Activated T-helper 2 cell treated with anti-CD3 and anti-CD28 coated beads, Interferon-gamma antibody, Interleukin-2, Interleukin-4, amounts not matched to agents 10 μg/mL and 5 μg/mL and 100 μg/mL, durations not matched to agents 14 hours and 24 hours and 36 hours (primary cell): Measurements from ENCODE around the gene MGMT. TPM values are rescaled to one million over a fixed set of nuclear protein-coding genes. Genes with fewer than 3 reads are reported as not detected.

Experiments
- DNase-seq: peaks from one replicate; pipeline ENCODE4 v3.0.0; 2021; ENCODE audit warnings: low spot score
- H3K27ac Mint-ChIP-seq: one replicate; pipeline ENCODE4 v1.8.0; 2021; ENCODE audit warnings: mixed read lengths
- H3K27me3 Mint-ChIP-seq: one replicate; pipeline ENCODE4 v1.8.0; 2021; ENCODE audit warnings: low read depth, mixed read lengths
- H3K36me3 Mint-ChIP-seq: one replicate; pipeline ENCODE4 v1.8.0; 2021; ENCODE audit warnings: low read depth, mixed read lengths
- H3K4me1 Mint-ChIP-seq: one replicate; pipeline ENCODE4 v1.8.0; 2021; ENCODE audit warnings: low read depth, mixed read lengths
- H3K4me3 Mint-ChIP-seq: one replicate; pipeline ENCODE4 v1.8.0; 2021; ENCODE audit warnings: low read depth, mild to moderate bottlenecking, moderate library complexity, mixed read lengths
- H3K9me3 Mint-ChIP-seq: one replicate; pipeline ENCODE4 v1.8.0; 2021; ENCODE audit warnings: mixed read lengths
- intact Hi-C: fragments of 100-400 bp; cut with micrococcal nuclease; formaldehyde crosslinking; loops from one replicate; pipeline ENCODE4 v1.15.1; 2023
- total RNA-seq: library from RNA; stranded (reverse); gene quantifications from 2 replicates; pipeline ENCODE4 v1.2.3, GENCODE V29; 2022

Gene MGMT
- total RNA-seq, 1 donor from 2014 or later: 15.8 TPM

DNA sequence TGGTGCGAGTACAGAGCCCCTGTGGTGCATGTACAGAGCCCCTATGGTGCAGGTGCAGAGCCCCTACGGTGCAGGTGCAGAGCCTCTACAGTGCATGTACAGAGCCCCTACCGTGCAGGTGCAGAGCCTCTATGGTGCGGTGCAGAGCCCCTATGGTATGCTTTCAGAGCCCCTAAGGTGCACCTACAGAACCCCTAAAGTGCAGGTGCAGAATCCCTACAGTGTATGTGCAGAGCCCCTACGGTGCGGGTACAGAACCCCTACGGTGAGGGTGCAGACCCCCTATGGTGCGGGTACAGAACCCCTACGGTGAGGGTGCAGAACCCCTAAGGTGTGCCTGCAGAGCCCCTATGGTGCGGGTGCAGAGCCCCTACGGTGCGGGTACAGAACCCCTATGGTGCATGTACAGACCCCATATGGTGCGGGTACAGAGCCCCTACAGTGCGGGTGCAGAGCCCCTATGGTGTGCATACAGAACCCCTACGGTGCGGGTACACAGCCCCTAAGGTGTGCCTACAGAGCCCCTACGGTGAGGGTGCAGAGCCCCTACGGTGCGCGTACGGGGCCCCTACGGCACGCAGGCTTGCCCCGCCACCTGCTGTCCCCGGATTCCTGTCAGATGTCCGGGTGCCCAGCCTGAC lies 53.5 kb downstream of the MGMT start:
- DNase-seq: no peak
- Mint-ChIP-seq H3K27me3 (no peaks in the 10 kb centered on the region), H3K36me3 (no peaks in the 10 kb centered on the region), H3K4me3 (no peak overlapping the region), H3K27ac (no peak overlapping the region), H3K9me3 (peaks cover 11% of the 10 kb centered on the region), H3K4me1 (no peaks in the 10 kb centered on the region)
- intact Hi-C loops: no loop called here

DNA sequence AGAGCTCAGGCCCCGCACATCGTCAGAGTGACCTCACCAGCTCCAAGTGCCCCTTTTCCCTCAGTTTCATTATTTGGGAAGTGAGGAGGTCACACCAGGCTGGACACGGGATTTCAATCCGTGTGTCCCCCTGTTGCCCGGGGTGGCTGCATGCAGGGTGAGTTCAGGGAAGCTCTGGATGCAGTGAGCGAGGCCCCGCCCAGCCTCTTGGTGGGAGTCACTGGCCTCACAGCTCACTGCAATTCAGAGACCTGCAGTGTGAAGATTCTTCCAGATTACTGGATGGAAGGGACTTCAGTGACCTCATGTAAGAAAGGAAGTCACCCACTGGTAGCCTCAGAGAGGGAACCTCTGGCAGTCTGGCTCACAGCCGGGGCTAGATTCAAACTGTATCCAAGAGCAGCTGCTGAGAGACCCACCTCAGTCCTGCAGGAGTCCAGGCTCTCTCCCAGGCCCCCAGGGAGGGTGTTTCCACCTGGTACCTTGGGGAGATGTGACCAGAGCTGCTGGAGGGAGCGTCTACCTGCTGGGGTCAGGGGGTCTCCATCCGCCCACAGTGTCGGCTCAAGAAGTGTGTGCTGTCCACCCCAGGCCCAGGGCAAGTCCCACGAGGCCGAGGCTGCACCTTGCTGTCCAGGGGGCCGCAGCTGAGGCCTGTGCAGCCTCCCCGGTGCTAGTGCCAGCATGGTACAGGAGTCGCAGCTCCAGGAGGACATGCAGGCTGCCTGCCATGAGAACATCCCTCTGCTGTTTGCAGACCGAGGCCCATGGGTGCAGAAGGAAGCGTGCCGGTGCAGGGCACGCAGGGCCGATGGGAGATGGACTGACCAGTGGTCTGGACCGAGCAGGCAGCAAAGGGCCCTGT lies 54.4 kb downstream of the MGMT start:
- no peaks in the 10 kb centered on the region for H3K36me3 Mint-ChIP-seq
- intact Hi-C loops: no loop called here
- no peak overlapping the region for H3K27ac Mint-ChIP-seq
- peaks cover 11% of the 10 kb centered on the region for H3K9me3 Mint-ChIP-seq
- no peaks in the 10 kb centered on the region for H3K4me1 Mint-ChIP-seq
- no peak overlapping the region for H3K4me3 Mint-ChIP-seq
- no peak for DNase-seq
- no peaks in the 10 kb centered on the region for H3K27me3 Mint-ChIP-seq

DNA sequence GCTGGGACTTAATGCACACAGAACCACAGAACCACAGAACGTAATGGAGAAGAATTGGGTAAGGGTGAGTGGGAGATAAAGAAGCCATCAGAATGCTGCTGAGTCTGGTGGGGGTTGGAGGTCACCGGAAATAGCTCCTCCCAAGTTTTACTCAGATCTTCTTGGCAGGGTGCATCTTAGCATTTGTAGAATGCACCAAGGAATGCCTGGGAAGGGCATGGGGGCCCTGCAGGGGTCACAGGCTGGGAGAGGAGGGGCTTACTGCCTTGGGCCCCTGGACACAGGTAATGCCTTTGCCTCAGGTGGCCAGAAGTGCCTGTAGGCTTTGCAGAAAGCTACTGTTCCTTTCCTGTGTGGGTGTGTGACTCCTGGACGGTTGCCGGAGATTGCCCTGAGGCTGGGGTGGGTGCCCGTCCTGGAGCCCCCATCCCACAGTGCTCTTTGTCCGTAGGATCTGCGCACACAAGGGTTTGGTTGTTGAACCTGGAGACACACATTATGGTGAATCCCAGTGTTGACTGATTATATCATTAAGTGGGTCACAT lies 55.1 kb downstream of the MGMT start:
- Mint-ChIP-seq H3K4me1 (no peaks in the 10 kb centered on the region), H3K4me3 (no peak overlapping the region), H3K27me3 (no peaks in the 10 kb centered on the region), H3K9me3 (peaks cover 11% of the 10 kb centered on the region), H3K36me3 (no peaks in the 10 kb centered on the region), H3K27ac (no peak overlapping the region)
- no peak for DNase-seq
- intact Hi-C loops: no loop called here

DNA sequence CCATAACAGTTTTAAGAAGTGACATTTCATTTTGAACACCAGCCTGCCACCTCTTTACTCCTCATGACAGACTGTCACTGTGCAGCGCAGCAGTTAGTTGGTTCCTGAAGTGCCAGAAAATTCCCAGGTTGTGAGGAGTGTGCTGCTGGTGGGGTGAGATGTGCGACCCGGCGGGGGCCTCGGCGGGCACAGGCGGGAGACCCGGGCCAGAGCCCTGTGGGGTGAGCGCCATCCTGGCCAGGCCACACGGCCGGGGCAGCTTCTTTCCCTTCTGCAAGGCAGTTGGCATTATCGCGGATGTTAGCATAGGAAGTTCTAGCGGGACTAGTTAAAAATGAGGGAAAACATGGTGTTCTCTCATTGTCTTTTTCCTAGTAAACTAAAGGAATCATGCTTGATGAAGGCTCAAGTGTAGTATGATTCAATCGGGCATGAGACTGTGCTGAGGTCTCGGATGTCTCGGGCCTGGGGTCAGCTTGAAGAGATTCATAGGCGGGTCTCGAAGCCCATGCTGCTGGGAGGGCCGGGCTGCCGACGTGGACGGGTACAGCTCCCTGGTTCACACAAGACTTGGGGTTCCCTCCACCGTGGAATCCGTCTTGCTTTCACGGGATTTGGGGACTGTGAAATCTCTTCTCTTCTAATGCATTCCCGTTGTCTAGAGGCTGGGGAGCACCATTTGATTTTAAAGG lies 56.1 kb downstream of the MGMT start:
- Mint-ChIP-seq H3K36me3 (no peaks in the 10 kb centered on the region), H3K27me3 (no peaks in the 10 kb centered on the region), H3K27ac (no peak overlapping the region), H3K4me3 (no peak overlapping the region), H3K9me3 (peaks cover 19% of the 10 kb centered on the region), H3K4me1 (no peaks in the 10 kb centered on the region)
- intact Hi-C loops: no loop called here
- DNase-seq: no peak

DNA sequence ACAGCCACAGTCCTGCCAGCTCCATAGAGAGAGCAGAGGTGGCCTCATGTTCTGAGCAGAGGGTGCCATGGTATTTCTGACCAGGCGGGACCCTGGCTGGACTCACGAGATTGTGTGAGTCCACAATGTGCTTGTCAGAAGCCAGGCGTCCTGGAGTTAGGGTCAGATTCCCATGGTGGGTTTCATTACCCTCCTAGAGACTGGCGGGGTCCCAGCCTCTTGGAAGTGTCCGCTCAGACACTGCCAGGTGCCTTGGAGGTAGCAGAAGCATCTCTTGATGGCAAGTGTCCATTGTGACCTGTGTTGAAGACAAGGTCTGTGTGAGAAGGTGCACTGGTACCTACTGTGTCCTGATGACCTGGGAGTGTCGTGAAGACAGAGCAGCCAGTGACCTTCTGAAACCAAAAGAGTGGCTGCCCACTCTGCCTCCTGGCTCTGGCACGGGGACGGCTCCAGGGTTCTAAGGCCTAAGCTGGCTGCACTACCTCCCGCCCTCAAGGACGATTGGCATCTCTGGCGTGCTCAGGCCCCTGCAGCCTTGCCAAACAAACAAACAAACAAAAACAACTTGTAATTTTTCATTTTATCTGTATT lies 56.8 kb downstream of the MGMT start:
- intact Hi-C loops: no loop called here
- Mint-ChIP-seq H3K9me3 (peaks cover 17% of the 10 kb centered on the region), H3K4me1 (no peaks in the 10 kb centered on the region), H3K27me3 (no peaks in the 10 kb centered on the region), H3K27ac (no peak overlapping the region), H3K36me3 (no peaks in the 10 kb centered on the region), H3K4me3 (no peak overlapping the region)
- DNase-seq: no peak

DNA sequence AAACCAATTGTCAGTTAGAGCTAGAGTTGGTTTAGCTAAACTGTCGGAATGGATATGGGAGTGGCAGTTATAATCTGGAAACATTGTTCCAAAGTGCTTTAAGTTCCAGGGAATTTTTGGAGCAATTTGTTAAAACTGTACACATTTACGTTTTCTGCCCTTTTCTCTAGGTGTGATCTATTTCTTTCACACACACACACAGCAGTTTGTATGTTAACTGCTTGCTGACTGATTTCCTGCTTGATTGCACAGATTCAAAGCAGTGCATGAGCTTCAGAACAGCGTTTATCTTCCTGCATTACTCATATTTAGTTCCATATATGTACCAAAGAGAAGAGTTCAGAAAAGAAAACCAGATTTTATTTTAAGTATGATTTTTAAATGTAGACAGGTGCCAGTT lies 57.9 kb downstream of the MGMT start:
- no peak for DNase-seq
- Mint-ChIP-seq H3K4me3 (no peak overlapping the region), H3K36me3 (no peaks in the 10 kb centered on the region), H3K9me3 (peaks cover 10% of the 10 kb centered on the region), H3K27me3 (no peaks in the 10 kb centered on the region), H3K27ac (no peak overlapping the region), H3K4me1 (no peaks in the 10 kb centered on the region)
- intact Hi-C loops: no loop called here

DNA sequence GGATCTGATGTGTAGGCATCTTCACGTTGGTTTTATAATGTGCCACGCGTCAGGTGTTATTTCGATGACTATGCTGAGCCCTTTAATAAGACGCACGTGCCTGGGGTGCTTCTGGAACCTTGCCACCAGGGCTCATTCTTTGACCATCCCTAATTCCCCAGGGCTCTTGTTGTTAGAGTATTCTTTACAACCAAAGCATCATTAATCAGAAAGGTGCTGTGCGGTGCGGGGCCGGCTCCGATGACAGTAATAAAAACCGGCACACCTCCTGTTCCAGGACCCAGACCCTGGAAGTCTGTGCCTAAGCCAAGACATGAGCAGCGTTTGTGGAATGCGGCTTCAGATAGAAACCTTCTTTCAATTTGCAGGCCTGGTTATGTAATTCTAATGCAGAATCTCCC lies 58.4 kb downstream of the MGMT start:
- no peak overlapping the region for H3K27ac Mint-ChIP-seq
- H3K36me3 Mint-ChIP-seq: no peaks in the 10 kb centered on the region

DNA sequence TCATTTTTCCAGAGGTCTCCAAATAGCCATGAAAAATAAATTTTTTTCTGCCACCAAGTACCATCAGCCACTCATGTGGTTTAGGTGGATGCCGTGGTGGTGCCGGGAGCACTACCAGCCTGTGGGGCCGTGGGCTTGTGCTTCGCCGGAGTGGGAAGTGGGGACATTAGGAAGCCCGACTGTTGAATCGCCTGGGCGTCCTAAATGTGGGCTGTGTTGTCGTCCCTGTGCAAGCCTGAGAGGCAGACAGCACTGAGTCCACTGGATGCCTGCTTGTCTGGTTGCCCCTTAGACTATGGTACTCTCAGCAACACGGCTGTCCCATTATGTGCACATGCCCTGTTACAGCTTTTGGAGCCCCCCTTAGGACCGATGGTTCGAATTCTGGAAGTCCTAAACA lies 59.9 kb downstream of the MGMT start:
- no peak for DNase-seq
- H3K27me3 Mint-ChIP-seq: no peaks in the 10 kb centered on the region
- no peak overlapping the region for H3K27ac Mint-ChIP-seq
- no peaks in the 10 kb centered on the region for H3K4me1 Mint-ChIP-seq
- H3K9me3 Mint-ChIP-seq: peaks cover 10% of the 10 kb centered on the region
- intact Hi-C loops: no loop called here
- H3K36me3 Mint-ChIP-seq: no peaks in the 10 kb centered on the region
- no peak overlapping the region for H3K4me3 Mint-ChIP-seq

More for the DNA sequence above, 58.4 kb downstream of the MGMT start:
- Mint-ChIP-seq H3K9me3 (peaks cover 10% of the 10 kb centered on the region), H3K27me3 (no peaks in the 10 kb centered on the region), H3K4me1 (no peaks in the 10 kb centered on the region), H3K4me3 (no peak overlapping the region)
- intact Hi-C loops: no loop called here
- DNase-seq: no peak

DNA sequence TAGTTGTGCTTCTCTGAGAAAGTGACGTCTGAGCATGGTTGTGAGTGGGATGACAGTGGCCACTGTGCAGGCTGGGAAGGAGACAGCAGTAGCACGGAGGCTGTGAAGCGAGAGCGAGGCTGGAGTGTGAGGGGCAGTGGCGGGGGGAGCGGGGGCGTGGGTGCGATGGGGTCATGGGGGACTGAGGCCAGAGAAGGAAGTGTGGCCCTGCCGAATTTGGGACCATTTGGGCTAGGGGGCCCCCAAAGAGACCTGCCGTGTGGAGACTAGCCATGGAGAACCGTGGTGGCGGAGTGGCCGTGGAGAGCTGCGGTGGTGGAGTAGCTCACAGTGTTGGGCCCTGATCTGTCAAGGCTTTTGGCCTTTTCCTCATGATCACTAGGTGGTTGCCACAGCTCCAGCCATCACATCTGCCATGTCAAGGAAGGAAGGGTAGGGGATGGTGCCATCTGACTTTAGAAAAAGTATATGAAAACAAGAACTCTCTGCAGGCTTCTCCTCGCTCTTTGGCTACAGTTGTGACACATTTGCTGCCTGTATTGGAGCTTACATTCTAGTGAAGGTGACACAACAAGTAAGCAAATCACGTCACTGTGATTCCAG lies 61.4 kb downstream of the MGMT start:
- H3K27ac Mint-ChIP-seq: no peak overlapping the region
- DNase-seq: no peak
- H3K4me3 Mint-ChIP-seq: no peak overlapping the region
- peaks cover 10% of the 10 kb centered on the region for H3K9me3 Mint-ChIP-seq
- H3K27me3 Mint-ChIP-seq: no peaks in the 10 kb centered on the region
- no peaks in the 10 kb centered on the region for H3K36me3 Mint-ChIP-seq
- intact Hi-C loops: no loop called here
- no peaks in the 10 kb centered on the region for H3K4me1 Mint-ChIP-seq

DNA sequence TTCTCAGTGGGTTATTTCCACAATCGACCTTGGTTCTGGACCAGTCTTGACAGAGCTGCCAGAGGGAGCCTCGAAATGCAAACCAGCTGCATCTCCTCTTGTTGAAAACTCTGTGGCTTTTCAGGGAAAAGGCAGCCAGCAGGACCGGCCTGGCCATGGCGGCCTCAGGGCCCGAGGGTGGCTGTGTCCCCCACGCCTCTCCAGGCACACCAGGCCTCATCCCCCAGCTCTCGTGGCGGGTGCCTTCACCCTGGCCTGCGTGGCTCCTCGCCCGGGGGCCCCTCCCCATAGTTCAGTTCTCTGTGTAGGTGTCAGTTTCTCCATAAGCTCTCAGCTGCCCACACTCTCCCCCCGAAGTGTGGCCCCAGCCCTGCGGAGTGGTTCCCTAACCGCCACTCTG lies 63.5 kb downstream of the MGMT start:
- H3K27me3 Mint-ChIP-seq: no peaks in the 10 kb centered on the region
- H3K36me3 Mint-ChIP-seq: no peaks in the 10 kb centered on the region
- H3K4me3 Mint-ChIP-seq: no peak overlapping the region
- peaks cover 10% of the 10 kb centered on the region for H3K9me3 Mint-ChIP-seq
- intact Hi-C loops: no loop called here
- no peak overlapping the region for H3K27ac Mint-ChIP-seq
- no peak for DNase-seq
- no peaks in the 10 kb centered on the region for H3K4me1 Mint-ChIP-seq

DNA sequence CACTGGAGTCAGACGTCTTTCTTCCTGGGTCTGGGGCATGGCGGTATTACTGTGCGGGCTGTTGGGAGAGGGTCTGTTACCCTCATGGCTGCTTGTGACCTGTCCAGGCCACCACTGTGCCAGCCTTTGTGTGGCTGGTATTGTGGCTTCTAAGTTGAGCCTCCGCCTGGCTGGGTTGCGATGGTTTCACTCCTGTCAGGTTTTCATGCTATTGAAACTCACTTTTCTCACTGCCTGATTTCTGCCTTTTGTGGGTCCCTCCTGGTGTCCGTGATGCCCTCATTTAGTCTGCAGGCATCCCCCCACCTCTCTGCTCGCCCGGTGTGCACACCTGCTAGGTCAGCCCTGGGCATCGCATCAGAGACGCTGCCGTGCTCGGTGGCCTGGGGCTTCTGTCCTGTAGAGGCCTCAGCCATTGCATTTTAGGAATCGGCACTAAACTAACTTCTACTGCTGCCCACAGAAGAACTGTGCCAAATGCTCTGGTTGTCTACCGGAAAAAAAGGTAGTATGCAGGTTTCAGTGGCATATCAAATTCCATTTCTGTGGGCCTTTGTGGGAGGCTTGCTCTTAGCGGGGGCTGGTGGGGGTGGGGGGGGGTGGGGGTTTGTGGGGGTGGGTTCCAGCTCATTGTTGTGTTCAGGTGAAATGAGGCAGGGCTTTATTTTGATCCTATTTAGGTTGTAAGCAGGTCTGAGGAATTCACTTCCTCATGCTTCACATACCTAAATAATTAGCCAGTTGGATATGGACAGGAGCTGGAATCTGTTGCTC lies 64.3 kb downstream of the MGMT start:
- H3K9me3 Mint-ChIP-seq: peaks cover 10% of the 10 kb centered on the region
- H3K27ac Mint-ChIP-seq: no peak overlapping the region
- no peaks in the 10 kb centered on the region for H3K36me3 Mint-ChIP-seq
- no peak for DNase-seq
- intact Hi-C loops: no loop called here
- H3K27me3 Mint-ChIP-seq: no peaks in the 10 kb centered on the region
- H3K4me1 Mint-ChIP-seq: no peaks in the 10 kb centered on the region
- no peak overlapping the region for H3K4me3 Mint-ChIP-seq
